ENCODE data around the gene INO80B.
"Not testable (repeated sequence)": the region's sequence is repeated elsewhere in the genome, so short reads cannot be mapped to it uniquely, and the experiment has no call there.

The INO80B gene

DNA sequence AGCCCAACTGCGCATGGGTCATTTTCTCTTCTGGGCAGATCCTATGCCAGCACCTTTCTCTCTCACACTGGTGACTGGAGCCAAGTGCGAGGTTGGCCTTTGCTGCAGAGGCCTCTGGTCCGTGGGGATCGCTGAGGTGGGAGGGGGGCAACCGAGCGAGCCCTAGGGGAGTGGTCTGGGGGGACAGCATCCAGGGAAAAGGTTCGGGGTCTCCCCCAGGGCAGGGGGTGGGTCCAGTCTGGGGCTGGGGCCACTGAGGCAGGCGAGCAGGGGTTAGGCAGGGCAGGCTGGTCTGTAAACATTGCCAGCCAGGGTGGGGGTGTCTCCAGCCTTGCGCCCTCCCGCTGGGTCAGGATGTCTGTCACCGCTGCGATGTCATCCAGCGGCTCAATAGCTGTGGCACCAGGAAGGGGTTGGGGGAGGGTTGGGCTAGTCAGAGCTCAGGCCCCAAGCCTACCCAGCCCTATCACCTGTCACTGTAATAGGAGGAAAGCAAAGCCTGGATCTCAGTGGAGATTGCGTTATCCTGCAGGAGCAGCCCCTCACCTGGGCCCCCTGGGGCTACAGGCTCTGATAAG lies 28.6 kb upstream of the INO80B start:
- DNase-seq (ENCODE audit: low spot score), result no peak

DNA sequence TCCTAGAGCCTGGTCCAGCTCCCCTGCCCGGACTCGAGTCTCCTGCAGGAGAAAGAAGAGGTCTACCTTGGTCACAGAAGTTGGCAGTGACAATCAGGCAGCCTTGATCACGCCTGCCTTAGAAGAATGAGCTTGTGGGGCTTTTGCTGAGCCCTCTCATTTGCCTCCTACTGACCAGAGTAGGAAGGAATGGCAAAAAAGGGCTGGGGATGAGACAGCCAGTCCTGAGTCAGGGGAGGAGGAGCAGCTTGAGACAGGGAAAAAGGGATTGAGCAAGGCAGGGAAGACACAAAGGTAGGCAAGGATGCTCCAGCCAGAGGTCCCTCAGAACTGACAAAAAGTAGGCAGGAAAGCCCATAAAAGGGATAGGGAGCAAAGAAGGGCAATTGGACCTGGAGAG lies 27.3 kb upstream of the INO80B start:
- DNase-seq (ENCODE audit: low spot score), result no peak

DNA sequence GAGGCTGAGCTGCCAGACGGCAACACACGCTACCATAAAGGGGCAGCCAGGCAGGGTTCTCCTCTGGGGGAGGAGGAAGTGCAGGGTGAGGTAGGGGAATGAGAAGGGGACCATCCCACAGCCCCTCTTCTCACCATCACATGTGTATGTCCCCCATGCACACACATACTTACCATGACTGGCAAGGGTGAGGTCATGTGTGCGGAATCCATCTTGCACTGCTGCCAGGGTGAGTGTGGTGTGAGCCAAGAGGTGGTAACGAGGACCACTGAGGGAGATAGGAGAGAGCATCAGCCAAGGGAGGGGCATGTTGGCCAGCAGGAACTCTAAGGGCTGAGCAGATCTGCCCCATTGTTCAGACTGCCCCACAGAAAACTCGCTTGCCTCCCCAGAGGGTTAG lies 26.2 kb upstream of the INO80B start:
- DNase-seq (ENCODE audit: low spot score), result no peak

DNA sequence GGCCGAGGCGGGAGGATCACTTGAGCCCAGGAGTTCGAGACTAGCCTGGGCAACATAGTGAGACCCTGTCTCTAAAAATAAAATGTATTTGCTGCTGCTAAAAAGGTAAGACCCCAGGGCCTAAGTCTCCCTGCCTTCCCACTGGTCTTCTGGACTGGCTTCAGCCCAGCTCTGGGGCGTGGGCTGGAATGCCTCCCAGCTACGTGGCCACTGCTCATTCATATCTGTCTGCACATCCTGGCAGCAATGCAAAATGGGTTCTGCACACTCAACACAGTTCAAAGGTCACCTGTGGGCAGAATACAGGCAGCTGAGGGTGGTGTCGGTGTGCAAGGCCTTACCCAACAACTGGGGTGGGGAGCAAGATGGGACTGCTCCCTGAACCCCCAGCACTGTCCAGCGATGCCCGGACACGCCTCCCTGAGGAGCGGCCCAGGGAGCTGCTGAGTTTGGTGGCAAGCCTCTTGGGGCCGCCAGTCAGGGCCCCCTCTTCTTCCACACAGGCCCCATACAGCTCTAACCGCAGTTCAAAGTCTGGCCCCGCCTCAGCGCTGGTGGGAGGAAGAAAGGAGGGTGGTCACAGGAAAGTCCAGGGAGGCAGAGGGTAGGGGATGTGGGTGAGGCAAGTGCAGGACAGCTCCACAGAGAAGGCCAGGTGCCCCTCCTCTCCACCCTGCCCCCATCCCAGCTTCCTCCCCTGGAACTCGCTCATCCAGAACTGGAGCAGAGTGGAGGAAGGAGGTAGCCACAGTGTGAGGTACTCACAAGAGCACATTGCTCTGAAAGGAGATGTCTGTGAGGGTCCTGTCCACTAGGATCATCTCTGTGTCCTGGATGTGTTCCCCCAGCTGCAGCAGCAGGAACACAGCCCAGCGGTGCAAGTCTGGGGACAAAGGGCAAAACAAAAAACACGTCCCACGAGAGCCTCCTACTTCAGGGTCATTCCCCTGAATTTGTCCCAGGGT lies 25.1 kb upstream of the INO80B start:
- peak; percentile 71 for DNase-seq (ENCODE audit: low spot score)

DNA sequence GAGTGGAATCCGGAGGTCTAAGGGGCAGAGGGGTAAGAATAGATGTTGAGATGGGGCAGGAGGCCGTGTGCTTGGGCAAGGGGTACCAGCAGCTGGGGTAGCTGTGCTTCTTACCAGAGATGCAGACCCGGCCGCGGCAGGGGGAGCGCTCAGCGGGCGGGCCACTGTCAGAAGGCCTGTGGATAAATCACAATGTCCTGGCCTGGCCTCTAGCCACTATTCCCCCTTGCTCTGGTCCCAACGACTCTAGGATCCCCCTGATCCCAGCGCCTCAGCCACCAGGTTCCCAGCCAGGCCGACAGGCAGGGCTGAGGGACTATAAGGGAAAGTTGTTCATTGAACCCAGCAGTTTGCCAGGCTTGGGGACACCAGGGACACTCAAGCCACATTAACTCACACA lies 24.4 kb upstream of the INO80B start:
- no peak for DNase-seq (ENCODE audit: low spot score)

DNA sequence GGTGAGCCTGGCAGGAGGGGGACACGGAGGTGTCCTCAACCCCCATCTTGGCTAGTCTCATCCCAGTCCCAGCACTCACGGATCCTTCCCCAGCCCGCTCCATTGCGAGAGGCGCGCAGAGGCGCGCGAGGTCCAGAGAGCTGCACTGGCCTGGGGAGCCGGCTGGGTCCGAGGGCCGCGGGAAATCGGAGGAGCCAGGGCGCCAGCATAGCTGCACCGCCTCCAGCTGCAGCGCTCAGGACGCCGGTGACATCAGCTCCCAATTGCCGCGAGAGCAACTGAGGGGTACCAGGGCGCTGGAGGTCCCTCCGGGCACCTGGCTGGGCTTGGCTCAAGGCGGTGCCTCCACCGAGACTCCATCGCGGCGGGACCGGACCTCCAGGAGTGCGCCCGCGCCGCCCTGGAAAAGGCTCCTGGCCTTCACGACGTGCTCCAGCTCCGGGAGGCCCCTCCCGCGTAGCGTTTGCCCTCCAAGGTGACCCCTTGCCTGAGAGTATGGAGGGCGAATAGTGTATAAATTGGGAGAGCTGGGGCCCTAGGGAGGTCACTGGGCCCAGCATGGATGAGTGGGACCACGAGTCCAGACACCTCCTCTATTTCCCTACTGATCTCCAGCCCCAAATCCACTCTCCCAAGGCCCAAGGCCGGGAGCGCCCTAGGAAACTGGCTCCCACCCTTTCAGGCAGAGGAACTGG lies 18.6 kb upstream of the INO80B start:
- DNase-seq (ENCODE audit: low spot score), result no peak

DNA sequence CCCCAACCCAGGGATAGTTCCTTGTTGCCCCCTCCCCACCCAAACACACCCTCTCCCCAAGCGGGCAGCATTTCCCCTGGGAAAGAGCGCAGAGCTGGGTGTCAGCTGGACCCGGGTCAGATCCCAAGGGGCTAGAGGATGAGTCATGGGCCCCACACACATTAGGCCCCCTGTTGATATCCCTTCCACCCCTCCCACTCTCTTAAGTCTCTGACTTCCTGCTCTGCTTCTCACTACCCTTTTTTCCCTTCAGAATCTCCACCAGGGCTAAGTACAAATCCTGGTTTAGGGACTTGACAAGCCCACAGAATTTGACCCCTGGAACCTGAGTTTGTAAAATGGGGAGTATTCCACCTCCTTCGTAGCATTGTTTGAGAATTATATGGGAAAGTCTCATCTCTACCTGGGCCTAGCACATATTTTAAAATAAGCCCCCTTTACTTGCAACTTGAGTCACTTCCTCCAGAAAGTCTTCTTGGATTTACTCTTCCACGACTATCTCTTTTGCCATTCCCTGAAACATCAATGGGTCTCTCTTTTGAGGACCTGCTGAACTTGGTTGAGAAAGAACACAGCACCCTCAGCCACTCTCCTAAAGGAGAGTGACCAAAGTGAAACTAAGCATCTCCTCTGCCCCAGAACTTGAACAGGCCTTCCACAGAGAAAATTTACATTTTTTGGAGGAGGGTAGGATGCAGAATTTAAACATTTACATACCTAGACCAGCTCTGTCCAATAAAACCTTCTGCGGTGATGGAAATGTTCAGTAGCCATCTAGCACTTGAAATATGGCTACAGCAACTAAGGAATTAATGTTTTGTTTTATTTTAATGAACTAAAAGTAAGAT lies 17.8 kb upstream of the INO80B start:
- no peak for DNase-seq (ENCODE audit: low spot score)

DNA sequence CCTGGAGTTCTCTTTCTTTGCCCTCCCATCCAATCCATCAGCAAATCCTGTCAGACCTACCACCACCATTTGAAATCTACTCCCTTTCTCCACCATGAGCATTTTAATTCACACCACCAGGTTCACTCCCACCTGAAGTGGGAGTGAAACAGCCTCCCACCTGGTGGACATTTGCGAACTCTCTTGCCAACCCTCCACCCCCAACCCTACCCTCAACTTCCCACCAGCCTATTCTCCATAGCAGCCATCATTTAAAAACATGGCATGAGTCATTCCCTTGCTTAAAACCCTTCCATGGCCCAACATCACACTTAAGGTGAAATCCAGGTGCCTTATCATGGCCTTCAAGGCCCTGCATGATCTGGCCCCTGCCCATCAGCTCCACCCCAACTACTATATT lies 16.6 kb upstream of the INO80B start:
- DNase-seq (ENCODE audit: low spot score), result no peak

DNA sequence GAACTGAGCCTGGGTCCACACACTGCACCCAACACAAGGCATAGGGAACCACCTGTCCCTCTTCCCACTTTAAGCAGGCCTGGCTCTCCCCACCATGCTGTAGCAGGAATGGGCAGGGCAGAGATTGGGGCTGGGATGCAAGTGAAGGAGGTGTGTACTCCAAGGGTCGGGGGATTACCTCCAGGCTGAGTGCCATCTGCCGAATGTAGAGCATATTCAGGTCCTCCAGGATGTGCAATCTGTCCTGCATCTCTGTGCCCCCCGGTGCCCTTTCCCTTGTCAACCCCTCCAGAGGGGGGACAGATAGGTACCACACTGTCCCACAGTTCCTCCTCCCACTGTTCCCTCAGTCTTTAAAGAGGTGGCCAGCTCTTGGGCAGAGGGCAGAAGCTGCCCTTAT lies 15.5 kb upstream of the INO80B start:
- no peak for DNase-seq (ENCODE audit: low spot score)

DNA sequence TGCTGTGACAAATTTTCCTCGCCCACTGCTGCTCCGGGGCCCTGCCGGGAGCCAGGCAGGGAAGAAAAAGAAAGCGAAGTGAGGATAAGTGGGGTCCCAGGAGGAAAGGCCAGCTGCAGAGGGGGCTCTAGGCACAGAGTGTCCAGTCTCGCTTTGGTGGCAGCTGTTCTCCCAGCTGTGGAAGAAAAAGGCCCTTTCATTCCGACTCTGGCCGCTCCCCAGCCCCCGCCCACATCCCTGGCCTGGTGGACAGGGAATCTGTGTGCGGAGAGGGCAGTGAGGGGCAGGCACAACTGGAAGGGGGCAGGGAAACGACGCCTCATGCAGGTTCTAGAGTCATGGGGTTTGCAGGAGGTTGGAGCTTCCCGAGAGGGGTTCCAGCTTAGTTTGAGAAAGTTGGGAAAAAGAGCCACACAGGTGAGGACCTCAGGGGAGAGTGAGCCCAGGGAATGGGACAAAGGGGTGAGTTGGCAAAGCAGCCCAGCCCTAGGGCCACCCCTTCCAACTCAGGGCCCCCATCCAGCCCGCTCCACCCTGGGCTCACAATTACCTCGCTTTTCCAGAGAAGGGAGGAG lies 15.0 kb upstream of the INO80B start:
- no peak for DNase-seq (ENCODE audit: low spot score)

DNA sequence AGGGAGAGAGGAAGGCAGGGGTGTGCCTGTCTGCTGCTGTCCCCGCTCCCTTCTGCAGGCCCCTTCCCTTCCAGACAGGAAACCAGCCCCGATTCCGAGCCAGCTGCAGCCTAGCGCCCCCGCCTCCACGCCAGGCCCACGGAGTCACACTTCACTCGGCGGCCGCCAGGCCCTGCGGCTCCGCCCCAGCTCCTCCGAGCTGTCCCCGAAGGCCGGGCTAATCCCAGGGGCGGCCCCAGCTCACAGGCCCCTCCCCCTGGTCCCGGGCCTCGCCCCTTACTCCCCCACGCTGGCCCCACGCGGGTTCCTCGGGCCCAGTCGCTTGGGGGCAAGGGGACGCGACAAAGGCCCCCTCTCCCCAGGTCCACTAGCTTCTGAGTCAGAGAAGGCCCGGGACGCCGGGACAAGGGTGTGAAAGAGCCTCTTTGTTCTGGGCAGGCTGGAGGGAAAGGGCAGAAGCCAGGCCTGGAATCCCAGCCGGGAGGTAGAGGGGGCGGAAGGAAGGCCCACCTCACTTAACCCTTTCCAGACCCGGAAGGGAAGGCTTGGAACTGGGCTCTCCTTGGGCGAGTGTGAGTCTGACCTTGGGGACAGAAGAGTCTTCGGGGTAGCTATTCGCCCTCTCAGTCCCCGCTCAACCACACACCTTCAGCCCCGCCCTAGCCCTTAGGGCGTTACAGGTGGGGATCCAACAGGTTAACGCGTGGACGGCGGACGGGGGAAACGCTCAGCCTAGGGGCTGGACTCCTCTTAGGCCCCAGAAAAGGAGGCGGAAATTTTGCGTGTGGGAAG lies 14.3 kb upstream of the INO80B start:
- DNase-seq (ENCODE audit: low spot score), result peak; percentile 94

DNA sequence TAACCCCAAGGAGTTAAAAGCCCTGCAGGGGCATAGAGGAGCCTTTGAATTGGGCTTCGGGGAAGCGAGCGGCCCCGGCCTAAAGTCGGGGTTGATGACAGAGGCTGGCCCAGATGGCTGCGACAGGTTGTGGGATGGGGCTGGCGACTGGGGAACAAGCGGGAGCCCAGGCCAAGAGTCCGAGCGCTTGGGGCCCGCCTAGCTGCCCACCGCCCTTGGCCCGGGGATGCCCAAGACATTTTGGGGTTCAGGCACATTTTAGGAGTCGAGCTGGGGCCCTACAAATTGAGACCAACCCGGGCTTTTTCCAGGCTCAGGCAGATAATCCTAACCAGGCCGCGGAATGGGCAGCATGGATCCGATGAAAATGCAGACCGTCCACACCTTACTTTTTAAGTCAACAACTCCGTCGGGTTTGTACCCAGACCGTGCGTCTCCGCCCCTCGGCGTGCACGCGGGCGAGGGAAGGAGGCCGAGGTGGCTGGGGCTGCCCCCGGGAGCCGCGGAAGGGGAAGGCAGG lies 13.7 kb upstream of the INO80B start:
- no peak for DNase-seq (ENCODE audit: low spot score)

DNA sequence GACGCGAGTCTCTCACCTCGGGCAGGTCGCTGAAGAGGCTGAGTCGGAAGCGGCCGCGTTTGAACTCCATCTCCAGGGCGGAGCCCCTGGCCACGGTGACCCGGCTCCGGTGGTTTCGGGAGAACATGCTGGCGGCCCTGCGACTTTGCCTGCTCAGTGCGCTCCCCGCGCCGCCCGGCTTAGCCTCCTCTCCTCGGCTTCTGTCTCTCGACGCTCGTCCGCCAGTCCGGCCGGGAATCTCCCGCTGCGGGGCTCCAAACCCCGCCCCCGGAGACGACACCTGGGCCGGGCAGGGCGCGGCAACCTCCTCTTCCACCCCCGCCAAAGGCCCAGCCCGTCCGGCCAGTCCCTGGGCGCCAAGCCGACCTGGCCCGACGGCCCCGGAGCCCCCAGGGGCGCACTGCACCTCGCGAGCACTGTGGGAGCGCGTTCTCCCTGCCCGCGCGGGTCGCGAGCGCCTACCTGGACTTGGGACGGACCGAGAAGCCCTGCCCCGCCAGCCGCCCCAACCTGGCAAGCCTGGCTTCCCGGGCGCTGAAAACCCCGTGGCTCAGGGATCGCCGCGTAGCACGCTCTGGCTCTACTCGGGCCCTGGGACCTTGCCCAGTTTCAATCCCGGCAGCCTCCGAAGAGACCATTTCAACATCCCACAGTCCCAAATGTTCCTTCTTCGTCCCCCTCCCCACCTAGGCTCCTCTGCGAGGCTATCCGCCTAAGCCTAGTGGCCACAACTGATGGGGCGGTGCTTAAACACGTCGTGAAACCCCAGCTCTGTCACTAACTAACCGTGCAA lies 13.0 kb upstream of the INO80B start, which contains the start of gene RTKN:
Gene RTKN (minus strand): TSS at position 248 of the 793 bp plus-strand sequence. CDS start 121 bp downstream, at position 127.
- peak; percentile 90 for DNase-seq (ENCODE audit: low spot score)

DNA sequence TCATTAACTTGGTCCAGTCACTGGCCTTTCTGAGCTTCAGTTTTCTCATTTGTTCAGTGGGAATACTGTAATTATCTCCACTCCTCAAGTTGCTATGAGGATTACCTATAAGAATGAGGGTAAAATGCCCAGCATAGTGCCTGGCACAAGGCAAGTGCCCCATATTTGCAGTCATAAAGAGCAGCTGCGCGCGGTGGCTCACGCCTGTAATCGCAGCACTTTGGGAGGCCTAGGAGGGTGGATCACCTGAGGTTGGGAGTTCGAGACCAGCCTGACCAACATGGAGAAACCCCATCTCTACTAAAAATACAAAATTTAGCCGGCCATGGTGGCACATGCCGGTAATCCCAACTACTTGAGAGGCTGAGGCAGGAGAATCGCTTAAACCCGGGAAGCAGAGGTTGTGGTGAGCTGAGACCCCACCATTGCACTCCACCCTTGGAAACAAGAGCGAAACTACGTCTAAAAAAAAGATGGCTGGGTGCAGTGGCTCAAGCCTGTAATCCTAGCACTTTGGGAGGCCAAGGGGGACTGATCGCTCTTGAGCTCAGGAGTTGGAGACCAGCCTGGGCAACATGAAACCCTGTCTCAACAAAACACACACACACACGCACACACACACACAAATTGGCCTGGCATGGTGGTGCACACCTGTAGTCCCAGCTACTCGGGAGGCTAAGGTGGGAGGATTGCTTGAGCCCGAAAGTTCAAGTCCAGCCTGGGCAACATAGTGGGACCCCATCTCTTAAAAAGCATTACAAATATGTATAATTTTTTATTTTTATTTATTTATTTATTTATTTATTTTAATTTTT lies 12.2 kb upstream of the INO80B start:
- DNase-seq (ENCODE audit: low spot score), result not testable (repeated sequence)

DNA sequence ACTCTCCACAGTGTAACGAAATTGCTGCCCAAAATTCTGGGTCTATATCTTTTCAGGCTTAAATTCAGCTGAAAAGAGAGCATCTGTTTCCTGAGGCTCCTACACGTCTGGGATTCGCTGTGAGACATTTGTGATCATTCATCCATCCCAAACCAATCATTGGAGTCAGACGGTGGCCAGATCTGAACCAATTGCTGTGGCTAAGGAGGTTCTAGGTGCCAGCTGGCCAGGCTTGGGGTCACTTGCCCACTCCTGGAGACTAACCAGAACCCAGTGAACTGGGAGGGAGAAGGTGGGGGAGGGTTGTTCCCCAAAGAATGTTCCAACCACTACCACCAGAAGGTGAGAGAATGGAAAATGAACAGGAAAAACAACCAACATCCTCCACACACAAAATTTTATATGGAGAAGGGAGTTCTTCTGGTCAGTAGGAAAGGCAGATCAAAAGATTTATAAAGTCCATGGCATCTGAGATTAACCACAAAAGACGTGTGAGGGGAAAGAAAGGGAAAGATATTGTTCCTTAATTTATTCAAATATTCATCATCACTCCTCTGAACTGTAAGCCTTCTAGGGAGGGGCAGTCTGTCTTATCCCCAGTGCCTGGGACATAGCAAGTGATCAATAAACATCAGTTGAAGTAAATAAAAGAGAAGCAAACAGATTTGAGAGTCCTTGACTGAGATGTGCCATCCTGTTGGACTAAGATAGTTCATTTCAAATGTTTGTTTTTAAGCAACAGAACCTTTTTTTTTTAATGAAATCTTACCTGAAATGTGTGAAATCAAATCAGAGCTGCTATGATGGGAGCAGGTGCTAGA lies 10.2 kb upstream of the INO80B start:
- peak; percentile 72 for DNase-seq (ENCODE audit: low spot score)

DNA sequence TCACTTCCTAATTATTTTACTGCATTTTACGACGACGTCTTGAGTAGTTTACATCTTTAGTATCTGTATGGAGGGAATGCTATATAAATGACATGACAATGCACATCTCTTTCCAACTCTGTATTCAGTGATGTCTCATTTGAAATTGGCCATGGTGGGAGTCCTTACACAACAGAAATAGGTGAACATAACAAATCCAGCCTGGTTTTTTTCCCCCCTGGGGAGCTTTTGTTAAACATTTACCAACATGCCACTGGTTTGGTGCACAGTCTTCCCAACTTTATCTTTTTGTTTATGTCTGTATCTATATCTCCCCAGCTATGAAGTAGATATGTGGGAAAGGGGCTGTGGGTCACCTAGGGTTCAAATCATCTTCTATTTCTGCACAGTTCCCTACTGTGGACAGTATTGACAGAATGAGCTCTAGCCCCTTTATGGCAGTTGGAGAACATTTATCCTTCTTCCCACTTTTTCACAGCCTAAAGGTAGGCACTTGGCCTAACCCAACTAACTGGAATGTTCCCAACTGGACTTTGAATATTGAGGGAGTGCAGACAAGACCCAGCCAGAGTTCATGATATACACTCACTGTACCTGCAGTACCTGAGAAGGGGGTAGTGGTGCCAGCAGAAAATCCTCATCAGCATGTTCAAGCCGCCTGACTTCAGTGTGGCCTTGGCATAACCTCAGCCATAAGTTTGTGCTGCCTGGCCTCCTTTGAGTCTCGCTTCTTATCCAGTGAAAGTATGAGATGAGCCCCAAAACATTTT lies 7.5 kb upstream of the INO80B start:
- DNase-seq (ENCODE audit: low spot score), result no peak

DNA sequence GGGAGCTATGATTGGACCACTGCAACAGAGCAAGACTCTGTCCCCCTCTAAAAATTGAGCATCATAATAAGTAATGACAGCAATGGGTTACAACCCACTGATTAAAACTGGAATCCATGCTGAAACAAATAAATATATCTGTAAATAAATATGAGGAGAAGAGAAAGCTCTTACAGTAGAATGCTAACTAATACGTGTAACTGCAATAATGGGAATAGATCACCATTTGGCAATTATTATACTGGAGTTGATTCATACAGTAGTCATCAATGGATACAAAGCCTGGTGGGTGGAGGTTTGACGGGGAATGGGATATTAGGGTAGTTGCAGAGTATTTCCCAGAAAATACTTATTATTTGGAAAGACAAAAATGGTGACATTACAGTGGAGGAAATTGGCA lies 6.1 kb upstream of the INO80B start:
- DNase-seq (ENCODE audit: low spot score), result no peak
